GM12874 (cell line): ENCODE results near the gene PERM1.

ENCODE experiments used
- CTCF ChIP-seq: IDR thresholded peaks from 2 replicates; pipeline ENCODE4 v1.5.1; 2011; ENCODE audit warnings: low read depth, mild to moderate bottlenecking, control low read depth, low read length, moderate library complexity; ENCODE audit not compliant: insufficient read depth

The PERM1 gene

GRCh38 chr1:1019122-1019999 lies 37.5 kb upstream of the PERM1 start:
- peak; percentile 69 for TF ChIP-seq CTCF

GRCh38 chr1:1014799-1015681 lies 33.1 kb upstream of the PERM1 start:
- peak; percentile 54 for TF ChIP-seq CTCF

GRCh38 chr1:1013922-1014648 lies 32.2 kb upstream of the PERM1 start:
- TF ChIP-seq CTCF: no peak

GRCh38 chr1:1013105-1013921 lies 31.4 kb upstream of the PERM1 start, which contains the start of gene ISG15:
Gene ISG15, plus strand, starts transcription at chr1:1013497. Its CDS starts 77 bp downstream, at chr1:1013574.
- no peak for TF ChIP-seq CTCF

- TF ChIP-seq CTCF: no peak
Measured at GRCh38 chr1:1011396-1011949, 29.6 kb upstream of the PERM1 start.

- no peak for TF ChIP-seq CTCF
Measured at GRCh38 chr1:1006305-1007159, 24.6 kb upstream of the PERM1 start.
